DOHH2 (cell line): ENCODE measurements around the gene PRKN.

Experiments
- EZH2phosphoT487 ChIP-seq: fragments of 200-600 bp; sonication (generic); IDR thresholded peaks from 2 replicates; pipeline ENCODE4 v1.6.1; 2017; ENCODE audit warnings: borderline replicate concordance, mild to moderate bottlenecking, antibody characterized with exemption, low read length, moderate library complexity, mixed read lengths
- TF ChIP-seq, protein P1 (sequence below): fragments of 200-600 bp; sonication (generic); IDR thresholded peaks from one replicate; pipeline ENCODE4 v1.5.1; 2014; ENCODE audit warnings: antibody characterized with exemption, mild to moderate bottlenecking, low read depth, low read length; ENCODE audit not compliant: poor library complexity, severe bottlenecking

DNA sequence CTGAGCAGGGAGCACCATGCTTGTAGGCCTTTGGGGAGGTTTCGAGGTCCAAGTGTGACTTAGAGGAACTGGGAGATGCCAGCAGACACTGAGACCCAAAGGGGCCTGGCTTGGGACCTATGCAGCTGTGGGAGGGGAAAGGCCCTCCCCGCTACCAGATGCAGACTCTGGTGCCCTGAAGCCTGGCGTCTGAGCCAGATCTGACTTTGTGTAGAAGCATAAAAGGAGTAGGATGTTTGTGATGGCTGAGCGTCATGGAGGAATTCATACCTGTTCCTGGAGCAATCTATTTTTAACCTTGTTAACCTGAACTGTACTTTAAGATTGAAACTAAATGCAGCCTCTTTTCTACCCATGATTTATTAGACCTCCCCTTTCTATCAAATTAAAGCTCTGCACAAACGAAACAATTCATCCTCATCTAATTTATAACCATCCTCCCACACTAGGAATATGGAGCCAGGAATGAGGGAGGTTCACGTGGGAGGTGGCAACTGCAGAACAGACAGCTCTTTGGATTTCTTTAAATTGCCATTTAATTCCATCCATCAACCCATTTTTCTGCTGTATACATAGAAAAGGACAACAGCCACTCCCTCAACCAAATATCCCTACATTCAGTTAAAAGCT, 1281.2 kb downstream of the PRKN start:
- TF ChIP-seq, protein P1, sequence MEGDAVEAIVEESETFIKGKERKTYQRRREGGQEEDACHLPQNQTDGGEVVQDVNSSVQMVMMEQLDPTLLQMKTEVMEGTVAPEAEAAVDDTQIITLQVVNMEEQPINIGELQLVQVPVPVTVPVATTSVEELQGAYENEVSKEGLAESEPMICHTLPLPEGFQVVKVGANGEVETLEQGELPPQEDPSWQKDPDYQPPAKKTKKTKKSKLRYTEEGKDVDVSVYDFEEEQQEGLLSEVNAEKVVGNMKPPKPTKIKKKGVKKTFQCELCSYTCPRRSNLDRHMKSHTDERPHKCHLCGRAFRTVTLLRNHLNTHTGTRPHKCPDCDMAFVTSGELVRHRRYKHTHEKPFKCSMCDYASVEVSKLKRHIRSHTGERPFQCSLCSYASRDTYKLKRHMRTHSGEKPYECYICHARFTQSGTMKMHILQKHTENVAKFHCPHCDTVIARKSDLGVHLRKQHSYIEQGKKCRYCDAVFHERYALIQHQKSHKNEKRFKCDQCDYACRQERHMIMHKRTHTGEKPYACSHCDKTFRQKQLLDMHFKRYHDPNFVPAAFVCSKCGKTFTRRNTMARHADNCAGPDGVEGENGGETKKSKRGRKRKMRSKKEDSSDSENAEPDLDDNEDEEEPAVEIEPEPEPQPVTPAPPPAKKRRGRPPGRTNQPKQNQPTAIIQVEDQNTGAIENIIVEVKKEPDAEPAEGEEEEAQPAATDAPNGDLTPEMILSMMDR, result no peak
- TF ChIP-seq EZH2phosphoT487, result no peak
